ENCODE data around the gene PSMB11.

The PSMB11 gene

DNA sequence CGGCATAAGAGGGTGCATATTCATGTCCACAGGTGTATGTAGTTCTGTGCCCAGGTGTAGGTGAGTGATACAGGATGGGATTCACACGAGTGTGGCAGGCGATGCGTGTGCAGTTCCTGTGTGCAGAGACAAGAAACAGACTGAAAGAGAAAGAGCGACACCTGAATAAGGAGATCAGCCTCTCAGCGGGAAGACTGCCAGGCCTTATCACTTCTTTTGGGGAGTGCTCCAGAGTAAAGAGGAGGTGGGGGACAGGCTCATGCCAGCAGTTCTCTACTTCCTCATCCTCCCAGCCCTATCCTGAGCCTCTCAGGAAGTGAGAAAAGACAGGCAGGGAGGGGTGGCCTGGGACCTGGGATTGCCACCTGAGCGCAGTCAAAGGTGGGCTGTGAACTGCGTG is 2.8 kb downstream of the PSMB11 start:
- DNase-seq, result no peak

DNA sequence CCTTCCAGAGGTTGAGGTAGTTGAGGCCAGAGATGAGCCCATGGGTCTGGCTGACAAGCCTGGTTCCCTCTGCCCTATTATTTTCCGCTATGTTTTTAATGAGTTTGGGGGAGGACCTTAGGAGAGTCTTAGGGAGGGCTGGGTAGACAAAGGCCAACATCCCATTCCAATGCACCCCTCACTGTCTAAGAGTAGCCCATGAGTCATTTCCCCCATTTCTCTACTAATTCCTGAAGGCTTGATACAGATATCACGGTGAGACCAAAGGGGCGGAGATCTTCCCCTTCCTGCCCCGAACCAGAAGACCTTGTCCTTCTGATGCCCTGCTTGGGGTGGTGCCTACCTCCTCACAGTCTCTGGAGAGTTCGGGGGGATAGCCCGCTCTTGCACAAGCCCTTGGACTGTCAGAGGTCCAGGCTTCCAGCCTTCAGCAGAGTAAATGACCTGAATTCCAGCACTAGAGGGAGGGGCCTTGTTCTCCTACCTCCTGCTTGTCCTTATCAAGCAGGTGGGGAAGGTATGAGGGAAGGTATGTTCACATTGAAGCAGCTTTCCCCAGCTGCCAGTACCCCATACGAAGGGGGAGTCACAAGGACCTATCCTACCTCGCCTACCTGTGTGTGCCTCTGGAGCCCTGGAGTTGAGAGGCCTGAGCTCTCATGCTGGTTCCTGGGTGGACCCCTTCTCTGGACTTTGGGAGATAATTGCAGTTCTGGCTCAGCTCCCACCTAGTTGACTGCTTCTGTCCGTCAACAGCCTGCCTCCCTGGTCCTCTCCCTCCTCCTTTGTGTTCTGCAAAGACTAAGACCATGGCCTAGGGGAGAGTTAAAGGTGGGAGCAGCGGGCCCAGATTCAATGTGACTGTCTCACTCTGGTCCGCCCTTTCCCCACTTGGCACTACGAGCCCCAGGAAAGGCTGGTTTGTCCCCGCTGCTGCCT is 3.7 kb downstream of the PSMB11 start:
- no peak for DNase-seq

DNA sequence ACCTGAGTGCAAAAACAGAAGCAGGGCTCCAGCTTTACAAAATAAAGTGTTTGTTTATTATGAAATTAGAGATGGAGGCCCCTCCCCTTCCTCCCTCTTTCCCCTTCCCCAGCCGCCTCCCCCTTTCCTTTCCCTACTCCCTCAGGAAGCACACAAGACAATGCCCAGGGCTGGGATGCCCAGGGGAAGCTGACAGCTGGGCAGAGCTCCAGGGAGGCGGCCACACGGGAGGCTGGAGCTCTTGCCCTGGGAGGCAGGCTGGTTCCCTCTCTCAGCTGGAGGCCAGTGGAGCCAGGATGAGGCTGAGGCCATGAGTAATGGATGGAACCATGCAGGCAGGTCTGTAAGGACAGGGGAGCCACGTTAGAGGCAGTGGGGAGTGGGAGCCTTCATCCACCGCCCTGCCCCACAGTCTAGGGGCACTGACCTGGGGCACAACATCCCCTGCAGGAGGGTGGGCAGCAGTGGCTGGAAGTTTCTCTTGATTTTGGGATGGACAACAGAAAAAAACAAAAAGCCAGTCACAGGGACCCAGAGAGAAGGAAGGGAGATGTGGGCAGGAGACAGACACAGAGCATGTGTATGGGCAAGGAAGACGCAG is 5.1 kb downstream of the PSMB11 start:
- no peak for DNase-seq

DNA sequence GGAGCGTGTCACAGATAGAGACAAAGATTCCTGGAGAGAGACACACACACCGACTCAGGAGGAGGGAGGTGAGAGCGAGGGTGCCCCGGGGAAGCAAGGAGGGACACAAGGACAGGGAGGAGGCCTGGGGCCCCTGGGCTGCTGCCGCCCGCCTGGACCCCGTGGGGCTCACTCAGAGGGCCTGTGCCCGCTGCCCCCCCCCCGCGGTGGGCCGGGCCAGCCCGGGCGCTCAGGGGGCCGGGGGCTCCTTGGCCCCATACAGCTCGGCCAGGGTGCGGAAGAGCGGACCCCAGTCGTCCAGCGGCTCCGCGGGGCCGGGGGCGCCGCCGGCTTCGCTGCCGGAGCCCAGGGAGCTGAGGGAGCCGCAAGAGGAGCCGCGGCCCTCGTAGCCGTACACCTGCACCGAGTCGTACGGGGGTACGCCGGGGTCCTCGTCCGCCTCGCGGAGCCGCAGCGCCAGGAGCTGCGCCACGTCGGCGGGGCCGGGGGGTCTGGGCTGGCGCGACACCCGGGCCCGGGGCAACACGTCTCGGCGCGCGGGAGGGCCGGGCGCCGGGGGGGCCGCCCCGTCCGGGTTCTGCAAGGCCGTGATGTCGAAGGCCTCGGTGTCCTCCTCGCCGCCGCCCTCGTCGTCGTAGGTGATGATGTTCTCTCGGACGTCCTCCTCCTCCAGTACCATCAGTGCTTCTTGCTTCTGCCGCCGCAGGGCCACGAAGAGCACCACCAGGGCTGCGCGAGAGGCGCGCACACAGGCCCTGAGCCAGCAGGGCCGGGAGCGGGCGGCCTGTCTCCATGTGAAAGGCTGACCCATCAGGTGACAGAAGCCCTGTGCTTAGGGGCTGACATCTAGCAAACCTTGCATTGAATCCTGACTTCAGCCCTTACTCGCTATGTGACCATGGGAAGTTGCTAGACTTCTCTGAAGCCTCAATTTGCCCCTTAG is 6.0 kb downstream of the PSMB11 start:
- DNase-seq, result no peak

DNA sequence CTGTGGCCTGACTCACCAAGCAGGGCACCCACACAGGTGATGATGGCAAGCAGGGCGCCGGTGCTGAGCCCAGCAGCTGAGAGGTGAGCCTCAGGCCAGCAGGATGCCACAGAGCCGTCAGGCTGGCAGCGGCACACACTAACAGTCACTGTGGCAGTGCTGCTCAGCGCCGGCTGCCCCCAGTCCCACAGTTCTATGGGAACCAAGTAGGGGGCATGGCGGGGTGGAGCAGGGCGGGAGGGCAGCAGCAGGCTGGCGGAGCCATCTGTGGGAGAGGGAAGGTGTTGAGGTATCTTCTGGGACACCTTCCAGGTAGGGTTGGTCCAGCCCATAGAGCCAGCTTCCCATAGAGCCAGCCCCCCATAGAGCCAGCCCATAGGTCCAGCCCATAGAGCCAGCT is 7.0 kb downstream of the PSMB11 start:
- no peak for DNase-seq

DNA sequence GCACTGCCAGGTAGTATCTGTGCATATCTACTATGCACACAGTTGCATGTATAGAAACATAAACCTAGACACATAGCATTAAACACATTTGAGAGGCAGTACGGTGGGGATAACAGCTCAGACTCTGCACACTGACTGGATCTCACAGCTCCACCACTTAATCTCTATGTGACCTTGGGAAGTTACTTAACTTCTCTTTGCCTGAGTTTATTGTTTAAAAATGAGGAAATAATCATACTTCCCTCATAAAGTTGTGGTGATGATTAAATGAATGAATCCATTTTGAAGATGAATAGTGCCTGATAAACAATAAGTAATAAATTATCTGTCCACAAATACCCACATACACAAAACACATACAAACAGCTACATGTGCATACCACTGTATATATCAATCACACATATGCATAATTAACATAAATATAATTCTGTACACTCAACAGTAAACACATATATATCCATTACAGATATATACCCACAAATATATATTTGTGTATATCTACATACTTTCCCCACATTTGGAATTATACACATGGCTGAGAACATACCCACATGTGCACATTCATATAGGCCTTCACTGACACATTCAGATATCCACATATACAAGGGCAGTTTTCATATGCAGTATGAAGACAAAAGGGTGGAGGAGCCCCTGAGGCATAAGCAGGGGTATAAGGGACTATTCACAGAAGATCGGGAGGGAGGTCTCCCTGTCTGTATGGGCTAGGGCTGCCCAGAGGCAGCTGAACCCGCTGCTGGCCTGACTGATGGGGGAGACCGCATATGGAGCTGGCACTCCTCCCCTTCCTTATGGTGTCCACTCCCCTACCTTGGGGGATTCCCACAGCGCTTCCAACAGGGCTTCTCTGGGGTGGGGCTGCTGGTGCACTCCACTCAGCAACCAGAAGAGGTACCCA is 9.4 kb downstream of the PSMB11 start:
- no peak for DNase-seq

DNA sequence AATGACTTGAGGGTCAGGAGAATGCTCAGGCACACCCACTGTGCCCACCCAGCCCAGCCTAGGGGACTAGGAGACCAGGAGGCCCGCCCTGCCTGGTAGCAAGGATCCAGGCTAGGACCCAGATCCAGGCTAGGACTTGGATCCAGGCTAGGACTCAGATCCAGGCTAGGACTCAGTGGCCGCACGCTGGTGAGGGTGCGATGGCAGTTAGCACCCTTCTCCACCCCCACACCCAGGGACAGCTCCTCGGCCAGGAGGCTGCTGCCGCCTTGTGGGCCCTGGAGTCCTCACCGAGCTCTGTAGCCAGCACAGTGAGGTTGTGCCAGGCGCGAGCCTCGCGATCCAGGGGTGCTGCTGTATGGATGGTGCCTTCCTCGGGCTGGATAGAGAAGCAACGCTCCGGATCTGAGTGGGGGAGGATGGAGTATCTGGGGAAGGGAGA is 10.2 kb downstream of the PSMB11 start:
- no peak for DNase-seq

DNA sequence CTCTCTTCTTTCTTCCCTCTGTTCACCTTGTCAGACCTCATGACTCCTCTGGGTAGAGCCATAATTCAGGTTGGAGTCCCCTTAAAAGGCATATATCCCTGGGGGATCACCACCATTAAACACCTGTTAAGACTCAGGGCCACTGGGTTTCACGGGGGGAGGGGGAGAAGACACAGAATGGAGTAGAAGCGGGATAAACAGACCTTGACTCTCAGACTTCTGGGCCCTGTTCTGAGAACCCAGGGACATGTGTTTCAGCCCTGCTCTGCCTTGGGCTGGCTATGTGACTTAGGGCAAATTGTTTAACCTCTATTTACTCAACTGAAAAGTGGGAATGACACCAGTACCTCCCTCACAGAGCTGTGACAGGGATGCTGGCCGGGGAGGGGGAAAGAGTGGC is 10.7 kb downstream of the PSMB11 start:
- DNase-seq, result no peak

DNA sequence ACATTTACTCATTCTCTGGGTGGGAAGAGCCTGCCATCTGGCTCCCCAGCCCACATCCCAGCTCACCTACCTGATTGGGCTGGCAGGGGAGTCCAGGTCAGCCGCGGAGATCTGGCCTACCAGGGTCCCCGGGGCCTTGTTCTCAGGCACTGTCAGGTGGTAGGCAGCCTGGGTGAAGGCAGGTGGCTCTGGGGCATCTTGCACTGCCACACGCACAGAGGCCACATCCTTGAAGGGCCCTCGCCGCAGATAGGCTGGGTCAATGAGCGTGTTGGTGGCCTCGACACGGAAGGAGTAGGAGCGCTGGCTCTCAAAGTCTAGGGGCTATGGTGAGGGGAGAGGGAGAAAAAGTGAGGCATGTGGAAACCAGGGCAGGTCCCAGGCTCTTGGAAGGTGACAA is 11.4 kb downstream of the PSMB11 start:
- no peak for DNase-seq

DNA sequence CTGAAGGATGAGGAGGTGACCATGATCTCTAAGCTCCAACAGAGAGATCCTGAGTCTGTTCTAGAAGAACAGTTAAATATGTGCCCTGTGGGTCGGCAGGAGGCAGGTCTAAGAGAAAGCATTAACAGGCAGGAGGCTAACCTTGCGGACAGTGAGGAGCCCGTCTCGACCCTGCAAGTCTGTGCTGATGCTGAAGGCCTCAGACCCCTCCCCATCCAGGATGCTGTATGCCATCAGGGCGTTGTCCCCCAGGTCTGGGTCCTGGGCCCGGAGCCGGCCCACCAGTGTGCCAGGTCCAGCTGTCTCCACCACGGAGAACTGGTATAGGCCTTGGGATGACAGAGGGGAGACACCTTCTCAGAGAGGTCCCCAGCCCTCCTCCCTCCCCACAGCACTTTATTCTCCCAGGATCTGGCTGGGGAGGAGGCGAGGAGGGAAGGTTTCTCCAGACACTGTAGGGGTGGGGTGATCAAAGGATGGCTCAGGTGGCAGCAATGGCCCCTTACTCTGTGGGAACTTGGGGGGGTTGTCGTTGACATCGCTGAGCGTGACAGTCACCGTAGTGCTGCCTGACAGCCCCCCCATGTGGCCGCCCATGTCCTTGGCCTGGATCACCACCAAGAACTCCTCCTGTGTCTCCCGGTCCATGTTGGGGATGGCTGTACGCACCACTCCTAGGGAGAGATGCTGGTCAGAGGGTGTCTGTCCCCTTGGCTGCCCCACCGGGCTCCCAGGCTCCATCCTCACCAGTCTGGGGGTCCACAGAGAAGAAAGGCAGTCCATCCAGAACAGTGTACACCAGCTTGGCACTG is 12.2 kb downstream of the PSMB11 start:
- DNase-seq, result peak; percentile 45

DNA sequence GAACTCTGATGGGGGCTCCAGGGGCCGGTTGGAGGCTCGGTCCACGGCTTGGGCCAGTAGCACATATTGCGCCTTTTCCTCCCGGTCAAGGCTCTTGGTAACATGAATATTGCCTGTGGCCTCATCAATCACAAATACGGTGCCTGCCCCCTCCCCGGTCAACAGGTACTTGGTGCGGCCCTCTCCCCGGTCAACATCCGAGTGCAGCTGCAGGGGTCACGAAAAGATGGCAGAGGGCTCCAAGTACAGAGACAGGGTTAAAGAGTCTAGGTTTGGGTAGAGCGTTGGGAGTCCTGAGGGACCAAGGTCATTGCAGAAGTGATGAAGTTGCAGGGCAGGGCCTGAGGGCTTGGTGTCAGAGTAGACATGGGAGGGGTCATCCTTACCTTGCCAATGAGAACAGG is 13.1 kb downstream of the PSMB11 start:
- DNase-seq, result no peak

DNA sequence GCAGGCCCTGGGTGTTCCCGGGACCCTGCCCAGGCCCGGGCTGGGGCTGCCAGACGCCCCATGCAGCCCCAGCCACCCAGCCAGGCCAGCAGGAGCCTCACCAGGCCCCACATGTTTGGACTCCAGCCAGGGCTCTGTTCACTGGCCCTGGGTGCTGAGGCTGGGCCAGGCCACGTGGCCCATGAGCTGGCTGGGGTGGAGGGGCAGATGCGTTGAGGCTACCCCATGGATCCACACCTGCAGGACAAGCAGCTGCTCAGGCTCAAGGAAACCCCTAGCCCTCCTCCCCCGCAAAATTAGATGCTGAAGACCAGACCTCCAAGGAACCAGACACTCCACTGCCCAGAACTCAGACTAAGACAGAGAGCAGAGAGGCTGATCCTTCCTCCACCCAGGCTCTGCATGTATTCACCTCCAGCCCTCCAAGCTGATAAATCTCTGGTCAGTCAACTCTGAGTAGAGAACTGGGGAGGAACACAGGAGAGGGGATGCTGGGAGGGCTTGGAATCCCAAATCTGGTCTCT is 13.7 kb downstream of the PSMB11 start:
- no peak for DNase-seq

DNA sequence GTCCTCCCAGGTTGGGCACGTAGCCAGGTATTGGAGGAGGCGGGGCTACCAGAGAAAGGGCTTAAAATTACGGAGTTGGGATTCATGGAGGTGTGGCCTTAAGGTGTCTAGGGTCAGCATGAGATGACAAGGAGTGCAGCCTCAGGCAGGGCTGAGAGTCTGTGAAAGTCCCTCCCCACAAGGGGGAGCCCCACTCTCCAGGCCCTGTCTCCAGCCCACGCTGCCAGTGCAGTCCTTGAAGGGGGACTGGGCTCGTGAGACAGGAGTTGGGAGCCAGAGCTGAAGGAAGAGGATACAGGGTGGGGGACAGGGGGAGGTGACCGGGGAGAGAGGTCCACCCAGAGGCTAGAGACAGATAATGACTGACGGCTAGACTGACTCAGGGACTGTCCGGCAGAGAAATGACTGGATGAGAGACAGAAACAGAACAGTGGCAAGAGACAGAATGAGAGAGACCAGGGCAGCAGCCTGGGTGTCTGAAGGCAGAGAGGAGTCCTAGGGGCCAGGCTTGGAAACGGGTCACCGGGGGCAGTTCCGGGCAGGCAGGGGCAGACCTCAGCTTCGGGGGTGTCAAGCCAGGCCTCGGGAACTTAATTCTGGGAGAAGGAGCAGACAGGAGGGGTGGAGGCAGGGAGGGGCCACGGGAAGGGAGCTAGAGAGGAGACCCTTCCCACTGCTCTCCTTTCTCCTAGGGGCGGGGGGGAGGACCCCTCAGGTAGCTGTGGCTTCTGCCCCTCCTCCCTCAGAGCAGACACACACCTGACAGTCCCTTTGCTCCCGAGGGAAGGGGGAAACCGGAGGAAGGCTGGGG is 14.3 kb downstream of the PSMB11 start:
- peak; percentile 75 for DNase-seq

DNA sequence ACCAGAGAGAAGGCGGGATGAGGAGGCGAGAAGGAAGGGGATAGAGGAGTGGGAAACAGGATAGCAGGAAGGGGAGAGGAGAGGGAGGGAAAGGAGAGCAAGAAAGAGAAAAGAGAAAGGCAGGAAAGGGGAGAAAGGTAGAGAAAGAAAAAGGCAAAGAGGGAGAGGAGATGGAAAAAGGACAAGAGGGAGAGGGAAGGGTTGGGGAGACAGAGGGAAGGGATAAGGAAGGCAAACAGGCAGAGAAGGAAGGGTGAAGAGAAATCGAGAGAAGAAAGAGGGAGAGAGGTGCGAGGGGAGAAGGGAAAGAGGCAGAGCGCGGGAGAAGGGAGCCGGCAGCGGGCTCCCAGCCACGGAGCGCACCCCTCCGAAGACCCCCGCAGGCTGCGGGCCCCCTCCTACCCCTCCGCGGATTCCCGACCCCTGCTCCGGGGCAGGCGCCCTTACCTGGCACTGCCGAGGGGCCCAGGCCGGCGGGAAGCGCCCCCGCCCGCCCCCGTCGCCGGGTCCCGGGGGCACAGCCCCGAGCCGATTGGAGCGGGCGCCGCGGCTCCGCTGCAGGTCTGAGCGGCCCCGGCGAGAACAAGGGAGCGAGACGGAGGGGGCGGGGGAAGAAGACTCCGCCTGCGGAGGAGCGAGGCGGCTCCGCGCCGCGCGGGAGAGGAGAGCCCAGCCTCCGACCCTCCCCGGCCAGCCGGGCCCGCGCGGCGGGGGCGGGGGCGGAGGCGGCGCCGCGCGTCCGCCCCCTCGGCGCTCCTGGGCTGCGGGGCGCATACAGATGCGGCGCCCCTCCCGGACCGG is 15.1 kb downstream of the PSMB11 start, which contains the start of gene CDH24:
Gene CDH24 (minus strand): TSS at position 565 of the 801 bp plus-strand sequence. CDS start 1,787 bp downstream, outside the sequence.
- peak; percentile 52 for DNase-seq

DNA sequence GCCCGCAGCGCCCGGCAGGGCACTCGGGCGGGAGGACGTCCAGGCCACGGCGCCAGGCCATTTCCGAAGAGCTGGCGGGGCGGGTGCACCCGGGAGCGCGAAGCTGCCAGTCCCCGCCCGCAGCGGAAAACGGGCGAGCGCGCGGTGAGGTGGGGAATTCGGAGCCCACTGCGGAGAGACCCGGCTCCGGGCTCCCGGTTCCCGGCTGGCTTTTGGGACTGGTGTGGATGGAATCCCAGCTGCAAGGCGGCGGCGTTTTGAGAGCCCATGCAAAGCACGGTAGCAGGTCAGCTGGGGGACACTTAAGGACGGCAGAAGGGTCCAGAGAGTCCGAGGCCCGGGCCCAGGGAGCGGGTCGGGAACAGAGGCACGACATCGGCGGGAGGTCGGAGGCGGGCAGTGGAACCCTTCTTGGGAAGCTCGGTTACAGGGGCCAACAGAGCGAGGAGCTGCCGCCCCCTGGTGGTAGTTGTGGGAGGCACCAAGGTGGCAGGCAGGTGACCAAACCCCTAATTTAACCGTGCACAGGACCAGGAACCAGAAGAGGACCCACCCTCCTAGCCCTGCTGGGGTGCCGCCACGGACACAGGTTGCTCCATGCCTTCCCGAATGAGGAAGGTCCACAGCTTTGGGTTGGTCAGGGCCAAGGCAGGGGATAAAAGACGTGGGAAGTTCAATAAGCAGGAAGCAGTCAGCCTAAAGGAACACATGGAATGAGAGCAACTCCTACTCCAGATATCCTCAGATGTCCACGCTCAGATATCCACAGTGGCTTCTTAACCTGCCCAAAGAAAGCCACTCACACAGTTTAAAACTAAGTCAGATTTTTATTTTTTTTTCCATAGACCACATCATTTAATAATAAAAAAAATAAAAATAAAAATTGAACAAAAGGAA is 16.0 kb downstream of the PSMB11 start:
- peak; percentile 96 for DNase-seq

DNA sequence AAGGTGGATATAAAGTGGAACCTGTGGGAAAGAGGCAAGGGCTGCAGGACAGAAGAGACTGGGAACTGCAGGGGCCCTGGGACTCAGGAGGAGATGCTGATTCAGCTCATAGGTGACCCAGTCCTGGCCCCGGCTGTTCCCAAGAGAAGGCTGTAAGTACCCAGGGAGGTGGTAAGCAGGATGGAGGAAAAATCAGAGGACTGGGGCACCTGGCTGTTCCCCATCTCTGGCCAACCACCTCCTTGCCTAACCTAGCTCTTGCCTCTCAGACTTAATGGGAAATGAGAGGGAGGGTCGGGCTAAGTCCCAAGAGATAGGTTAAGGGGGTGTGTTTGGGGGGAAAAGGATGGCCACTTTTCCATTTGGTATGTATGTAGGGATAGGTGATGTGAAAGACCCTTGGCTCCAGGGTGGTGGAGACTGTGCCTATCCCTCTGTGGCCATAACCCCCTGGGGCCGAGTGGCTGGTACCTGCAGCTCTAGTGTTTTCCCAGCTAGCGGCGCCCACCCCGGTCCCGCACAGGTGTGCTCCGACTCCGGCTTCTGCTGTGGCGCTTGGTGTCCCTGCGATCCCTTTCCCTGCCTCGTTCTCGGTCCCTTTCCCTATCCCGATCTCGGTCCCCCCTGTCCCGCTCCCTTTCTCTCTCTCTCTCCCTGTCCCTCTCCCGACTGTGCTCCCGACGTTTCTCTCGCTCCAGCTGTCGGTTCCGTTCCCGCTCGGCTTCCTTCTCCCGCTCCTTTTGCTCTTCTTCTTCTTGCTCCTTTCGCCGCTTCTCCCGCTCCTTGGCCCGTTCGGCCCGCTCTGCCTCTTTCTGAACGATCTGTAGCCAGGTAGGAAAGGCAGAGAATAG is 16.9 kb downstream of the PSMB11 start:
- DNase-seq, result no peak

Data from retina (tissue), 1 donor.